GM19328 (cell line): ENCODE results near the gene IP6K2.
"Not testable (repeated sequence)": the region's sequence is repeated elsewhere in the genome, so short reads cannot be mapped to it uniquely, and the experiment has no call there.

Experiments used
- ATAC-seq: cut with Tn5 transposase; IDR thresholded peaks from one replicate; pipeline ENCODE4 v1.9.1; 2021; ENCODE audit warnings: mild to moderate bottlenecking, moderate library complexity; ENCODE audit not compliant: unreplicated experiment

IP6K2 gene

GRCh38 chr3:48716982-48717746 is at the start of gene IP6K2:
Gene IP6K2, minus strand, starts transcription at chr3:48717221. Its CDS starts 21,930 bp downstream, at chr3:48695291.
- peak; percentile 98 for ATAC-seq

GRCh38 chr3:48765376-48765775 is 48.4 kb upstream of the IP6K2 start:
- ATAC-seq: no peak

GRCh38 chr3:48762816-48763215 is 45.8 kb upstream of the IP6K2 start:
- ATAC-seq: no peak

- not testable (repeated sequence) for ATAC-seq
Measured at GRCh38 chr3:48759991-48760540, 43.0 kb upstream of the IP6K2 start.

GRCh38 chr3:48759531-48759930 is 42.5 kb upstream of the IP6K2 start:
- not testable (repeated sequence) for ATAC-seq

GRCh38 chr3:48759071-48759470 is 42.0 kb upstream of the IP6K2 start:
- ATAC-seq: no peak

- no peak for ATAC-seq
Measured at GRCh38 chr3:48756640-48757039, 39.6 kb upstream of the IP6K2 start.

- no peak for ATAC-seq
Measured at GRCh38 chr3:48750856-48751255, 33.8 kb upstream of the IP6K2 start.

- ATAC-seq: no peak
Measured at GRCh38 chr3:48748754-48749153, 31.7 kb upstream of the IP6K2 start.

- no peak for ATAC-seq
Measured at GRCh38 chr3:48747706-48748105, 30.7 kb upstream of the IP6K2 start.

- no peak for ATAC-seq
Measured at GRCh38 chr3:48747015-48747615, 30.1 kb upstream of the IP6K2 start.

GRCh38 chr3:48743773-48744172 is 26.8 kb upstream of the IP6K2 start:
- no peak for ATAC-seq

GRCh38 chr3:48741226-48741625 is 24.2 kb upstream of the IP6K2 start:
- not testable (repeated sequence) for ATAC-seq

- ATAC-seq: no peak
Measured at GRCh38 chr3:48739955-48740823, 23.2 kb upstream of the IP6K2 start.

GRCh38 chr3:48739617-48739954 is 22.6 kb upstream of the IP6K2 start:
- no peak for ATAC-seq

GRCh38 chr3:48738926-48739616 is 22.1 kb upstream of the IP6K2 start:
- ATAC-seq: no peak

GRCh38 chr3:48738144-48738536 is 21.1 kb upstream of the IP6K2 start:
- ATAC-seq: no peak

- ATAC-seq: not testable (repeated sequence)
Measured at GRCh38 chr3:48735075-48735767, 18.2 kb upstream of the IP6K2 start.

- ATAC-seq: not testable (repeated sequence)
Measured at GRCh38 chr3:48734541-48734940, 17.5 kb upstream of the IP6K2 start.
